Stimulated activated CD8-positive, alpha-beta memory T cell treated with anti-CD3 and anti-CD28 coated beads, Interleukin-12 subunit alpha, Interleukin-12 subunit beta, amount 100 ng/mL, for 1 hour (primary cell): ENCODE measurements around the gene CD9.

Source experiments
- DNase-seq: peaks from one replicate; pipeline ENCODE4 v3.0.0-alpha.2; 2020; ENCODE audit warnings: low read depth

Gene CD9

DNA sequence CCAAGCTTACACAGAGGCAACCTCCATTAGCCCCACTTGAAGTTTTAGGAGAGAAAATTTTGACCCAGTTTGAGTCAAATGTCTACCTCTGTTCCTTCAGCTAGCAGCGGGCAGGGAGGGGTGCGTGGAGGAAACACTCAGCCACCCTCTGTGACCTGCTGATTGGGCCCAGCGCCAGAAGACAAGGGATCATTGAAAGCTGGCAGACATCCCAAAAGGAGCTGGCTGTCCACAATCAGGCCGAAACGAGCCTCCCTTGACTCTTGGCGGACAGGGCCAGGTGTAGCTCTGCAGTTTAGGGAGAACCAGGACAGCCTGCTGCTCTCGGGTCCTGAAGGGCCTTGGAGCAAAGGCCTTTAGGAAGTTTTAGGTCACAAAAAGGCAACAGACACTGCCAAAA is 41.3 kb downstream of the CD9 start:
- DNase-seq = no peak

DNA sequence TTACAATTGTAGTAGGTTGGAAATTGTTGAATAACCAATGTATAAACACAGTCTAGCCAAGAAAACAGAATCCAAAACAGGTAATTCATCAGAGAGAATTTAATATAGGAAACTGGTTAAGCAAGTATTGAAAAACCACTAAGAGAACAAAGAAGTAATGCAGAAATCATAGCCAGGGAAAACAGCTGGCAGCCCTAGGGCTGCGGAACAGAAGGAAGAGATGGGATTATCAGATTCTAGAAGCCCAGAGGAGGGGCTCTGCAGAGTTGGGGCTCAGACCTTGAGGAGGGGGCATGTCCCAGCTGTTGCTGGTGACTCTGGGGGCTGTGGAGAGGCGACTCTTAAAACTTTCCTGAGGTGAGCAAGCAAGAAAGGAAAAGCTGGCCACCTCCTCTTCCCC is 49.4 kb downstream of the CD9 start:
- no peak for DNase-seq

DNA sequence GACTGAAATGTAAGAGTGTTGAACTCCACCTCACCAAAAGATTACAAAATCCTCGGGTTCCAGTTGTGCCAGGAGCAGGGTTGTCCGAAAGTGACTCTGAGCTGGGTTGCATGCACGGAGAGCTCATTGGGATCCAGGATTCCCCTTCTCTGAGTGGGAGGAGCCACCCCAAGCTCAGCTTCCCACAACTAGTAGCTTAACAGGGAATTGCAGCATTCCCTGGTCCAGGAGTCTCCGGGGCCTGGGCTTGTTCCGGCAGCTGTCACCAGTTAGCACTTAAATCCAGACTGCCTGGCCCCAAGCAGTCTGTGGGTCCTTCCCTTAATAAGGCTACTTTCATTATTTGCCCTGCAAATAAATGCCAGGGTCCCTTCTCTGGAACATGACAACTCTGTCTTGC is 50.1 kb downstream of the CD9 start:
- DNase-seq = no peak

DNA sequence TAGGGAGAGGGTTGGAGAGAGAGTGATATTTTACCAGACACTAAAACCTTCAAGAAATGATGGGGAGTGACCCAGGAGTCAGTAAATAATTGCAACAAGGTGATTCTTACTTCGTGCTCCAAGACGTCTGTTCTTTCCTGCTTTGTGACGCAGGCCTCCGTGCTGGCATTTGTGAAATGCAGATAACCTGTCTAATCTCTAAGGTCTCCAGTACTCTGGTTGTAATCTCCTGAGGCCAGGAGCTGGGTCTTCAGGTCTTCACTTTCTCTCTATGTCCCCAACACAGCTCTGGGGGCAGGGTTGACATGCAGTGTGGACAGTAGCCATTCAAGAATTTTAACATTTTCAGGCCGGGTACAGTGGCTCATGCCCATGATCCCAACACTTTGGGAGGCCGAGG is 53.1 kb downstream of the CD9 start:
- DNase-seq = no peak

DNA sequence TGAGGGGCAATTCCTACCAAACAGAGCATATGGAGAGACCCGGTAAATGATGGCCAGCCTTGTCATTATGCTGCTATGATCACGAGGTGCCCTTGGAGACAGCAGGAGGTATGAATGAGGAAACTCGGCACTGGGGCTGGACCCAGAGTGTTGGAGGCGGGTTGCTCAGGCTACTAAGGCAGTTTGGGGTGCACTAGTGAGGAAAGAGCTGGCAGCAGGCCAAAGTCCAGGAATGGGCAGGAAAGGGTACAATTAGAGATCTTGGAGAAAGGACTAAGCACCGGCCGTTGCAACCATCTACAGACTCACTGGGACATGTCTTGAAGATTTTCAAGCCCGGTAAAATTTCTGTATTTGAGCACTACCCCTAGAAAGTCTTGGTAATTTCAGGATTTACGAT is 54.3 kb downstream of the CD9 start:
- DNase-seq = no peak

DNA sequence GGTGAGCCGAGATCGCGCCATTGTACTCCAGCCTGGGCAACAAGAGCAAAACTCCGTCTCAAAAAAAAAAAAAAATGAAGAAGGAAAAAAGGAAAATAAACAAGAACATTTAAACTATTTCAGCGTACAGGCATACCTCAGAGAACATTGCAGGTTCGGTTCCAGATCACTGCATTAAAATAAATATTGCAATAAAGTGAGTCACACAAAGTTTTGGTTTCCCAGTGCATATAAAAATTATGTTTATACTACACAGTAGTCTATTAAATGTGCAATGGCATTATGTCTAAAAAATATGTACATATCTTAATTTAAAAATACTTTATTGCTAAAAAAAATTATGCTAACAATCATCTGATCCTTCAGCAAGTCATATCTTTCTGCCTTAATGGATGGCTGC is 56.8 kb downstream of the CD9 start:
- DNase-seq = no peak

DNA sequence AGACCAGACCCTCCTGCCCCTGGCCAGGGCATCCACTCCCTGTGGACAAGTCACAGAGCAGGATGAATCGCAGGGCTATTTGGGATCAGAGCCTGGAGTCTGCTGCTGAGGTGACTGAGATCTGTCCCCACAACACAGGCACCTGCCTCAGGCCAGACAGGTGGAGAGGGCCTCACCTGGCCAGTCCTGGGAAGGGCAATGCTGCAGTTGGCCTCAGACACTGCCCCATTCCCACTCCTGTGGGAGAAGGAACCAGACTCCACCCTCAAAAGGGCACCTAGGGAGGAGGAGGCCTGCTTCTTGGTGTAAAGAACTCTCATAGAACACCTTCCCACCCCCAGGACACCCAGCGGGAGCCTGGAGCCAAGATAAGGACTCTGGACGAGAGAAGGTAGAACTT is 62.0 kb downstream of the CD9 start:
- no peak for DNase-seq

DNA sequence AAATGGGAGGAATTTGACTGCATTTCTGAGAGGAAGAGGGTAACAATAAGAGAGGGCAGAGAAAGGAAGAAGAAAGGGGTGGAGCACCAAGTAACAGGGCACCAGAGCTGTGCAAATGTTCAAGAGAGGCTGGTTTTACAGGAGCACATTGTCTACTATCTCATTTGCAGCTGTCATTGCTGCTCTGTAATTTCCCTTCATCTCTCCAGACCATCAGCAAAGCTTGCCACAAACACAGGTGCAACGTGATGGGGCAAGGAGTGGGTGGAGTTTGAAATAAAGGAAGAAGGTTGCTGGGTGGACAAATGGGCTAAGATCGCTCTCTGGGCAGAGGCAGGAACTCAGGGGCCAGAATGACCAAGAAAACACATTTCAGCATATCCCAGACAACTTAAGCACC is 62.4 kb downstream of the CD9 start:
- DNase-seq = no peak

DNA sequence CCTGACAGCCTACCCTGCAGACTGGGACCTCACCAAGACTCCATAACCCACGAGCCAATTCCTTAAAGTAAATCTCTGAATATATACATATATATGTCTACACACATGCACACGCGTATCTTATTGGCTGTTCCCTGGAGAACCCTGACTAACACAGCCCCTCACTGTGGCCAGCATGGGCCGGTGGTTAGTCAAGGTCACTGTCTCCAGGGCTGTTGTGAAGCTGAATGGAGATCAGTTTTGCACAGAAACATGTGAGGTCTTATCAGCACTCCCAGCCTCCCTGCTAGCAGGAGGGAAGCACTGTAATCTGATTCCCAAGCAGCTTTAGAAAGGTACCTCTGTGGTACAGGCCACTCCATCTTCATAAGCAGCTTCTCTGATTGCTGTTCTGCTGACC is 63.7 kb downstream of the CD9 start:
- no peak for DNase-seq

DNA sequence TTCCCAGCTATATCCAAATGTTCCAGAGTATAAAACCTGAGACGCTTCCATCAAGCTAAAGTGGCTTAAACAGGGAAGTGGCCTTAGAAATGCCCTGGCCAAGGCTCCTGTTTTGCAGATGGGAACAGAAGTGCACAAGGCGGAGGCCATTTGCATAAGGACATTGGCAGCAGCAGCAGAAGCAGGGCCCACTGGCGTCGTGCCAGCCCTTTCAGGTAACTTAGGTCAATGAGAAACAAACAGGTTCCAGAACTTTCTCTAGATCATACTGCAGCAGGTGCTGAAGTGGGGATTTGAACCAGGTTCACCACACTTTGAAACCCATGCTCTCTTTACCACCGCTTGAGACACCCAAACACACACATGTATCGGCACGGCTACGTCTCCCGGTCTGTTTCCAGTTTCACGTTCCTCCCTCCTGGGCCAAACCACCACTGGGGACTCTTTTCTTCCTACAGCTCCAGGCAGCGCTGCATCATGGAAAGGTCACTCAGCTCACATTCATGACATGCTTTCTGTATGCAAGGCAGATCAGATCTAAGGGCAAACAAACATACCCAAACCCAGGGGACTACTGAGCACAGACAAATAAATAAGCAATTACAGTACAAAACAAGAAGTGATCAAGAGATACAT is 64.3 kb downstream of the CD9 start:
- DNase-seq = no peak

DNA sequence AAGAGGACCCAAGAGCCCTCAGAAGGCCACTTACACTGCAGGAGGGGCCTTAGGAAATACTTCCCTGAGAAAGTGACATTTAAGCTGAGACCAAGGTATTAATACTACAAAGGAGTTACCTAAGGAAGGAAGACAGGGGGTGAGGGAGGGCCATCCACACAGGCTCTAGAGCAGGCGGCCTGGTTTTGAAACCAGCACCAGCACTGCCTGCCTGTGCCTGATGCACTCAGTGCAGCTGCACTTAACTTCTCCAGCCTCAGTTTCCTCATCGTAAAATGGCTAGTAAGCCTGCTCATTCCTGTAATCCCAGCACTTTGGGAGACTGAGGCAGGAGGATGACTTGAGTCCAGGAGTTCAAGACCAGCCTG is 64.8 kb downstream of the CD9 start:
- no peak for DNase-seq

DNA sequence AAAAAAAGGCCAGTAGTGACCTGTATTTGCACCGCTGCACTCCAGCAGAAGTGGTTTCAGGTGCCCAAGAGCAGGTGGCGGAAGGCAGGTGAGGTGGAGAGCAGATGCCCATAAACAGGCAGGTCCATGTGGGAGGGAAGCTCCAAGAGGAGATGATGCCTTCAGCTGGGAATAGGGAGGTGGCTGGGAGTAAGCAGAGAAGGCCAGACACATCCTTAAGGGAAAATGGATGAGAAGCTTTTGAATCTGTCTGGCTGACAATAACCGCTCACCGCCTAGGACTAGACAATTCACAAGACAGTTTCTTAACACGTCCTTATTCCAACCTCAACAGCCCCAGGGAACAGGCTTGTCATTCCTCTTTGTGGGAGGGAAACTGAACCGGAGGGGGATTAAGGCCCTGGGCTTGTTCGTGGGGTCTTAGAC is 66.4 kb downstream of the CD9 start:
- no peak for DNase-seq

DNA sequence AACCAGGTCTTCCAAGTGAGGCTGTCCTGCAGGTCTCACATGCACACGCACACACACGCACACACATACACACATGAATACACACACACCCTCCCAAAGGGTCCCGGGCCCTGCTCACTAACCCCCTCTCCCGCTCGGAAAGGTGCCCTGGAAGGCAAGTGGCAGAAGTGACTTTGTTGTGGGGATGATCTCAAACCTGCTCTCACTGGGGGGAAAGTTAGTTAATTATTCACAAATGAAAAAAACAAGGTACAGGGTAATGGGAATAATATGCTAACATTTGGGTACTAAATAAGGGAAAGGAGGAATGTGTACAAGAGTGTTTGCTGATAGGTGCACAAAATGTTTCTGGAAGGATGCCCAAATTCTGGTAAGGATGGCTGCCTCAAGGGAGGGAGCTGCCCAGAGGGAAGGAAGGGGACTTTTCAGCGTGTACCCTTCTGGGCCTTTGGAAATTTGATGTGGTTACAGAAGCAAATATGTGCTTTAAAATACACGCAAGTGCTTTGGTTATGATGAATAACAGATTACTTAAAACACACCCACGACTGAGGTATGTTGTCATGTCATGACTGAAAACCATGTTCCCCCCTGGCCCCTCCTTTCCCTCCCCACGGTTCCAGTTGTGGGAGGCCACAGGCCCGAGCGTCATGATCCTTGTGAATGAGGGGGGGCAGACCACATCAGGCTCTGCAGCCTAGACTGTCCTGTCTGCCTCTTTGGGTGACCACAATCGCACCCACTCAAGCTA is 66.9 kb downstream of the CD9 start:
- no peak for DNase-seq

DNA sequence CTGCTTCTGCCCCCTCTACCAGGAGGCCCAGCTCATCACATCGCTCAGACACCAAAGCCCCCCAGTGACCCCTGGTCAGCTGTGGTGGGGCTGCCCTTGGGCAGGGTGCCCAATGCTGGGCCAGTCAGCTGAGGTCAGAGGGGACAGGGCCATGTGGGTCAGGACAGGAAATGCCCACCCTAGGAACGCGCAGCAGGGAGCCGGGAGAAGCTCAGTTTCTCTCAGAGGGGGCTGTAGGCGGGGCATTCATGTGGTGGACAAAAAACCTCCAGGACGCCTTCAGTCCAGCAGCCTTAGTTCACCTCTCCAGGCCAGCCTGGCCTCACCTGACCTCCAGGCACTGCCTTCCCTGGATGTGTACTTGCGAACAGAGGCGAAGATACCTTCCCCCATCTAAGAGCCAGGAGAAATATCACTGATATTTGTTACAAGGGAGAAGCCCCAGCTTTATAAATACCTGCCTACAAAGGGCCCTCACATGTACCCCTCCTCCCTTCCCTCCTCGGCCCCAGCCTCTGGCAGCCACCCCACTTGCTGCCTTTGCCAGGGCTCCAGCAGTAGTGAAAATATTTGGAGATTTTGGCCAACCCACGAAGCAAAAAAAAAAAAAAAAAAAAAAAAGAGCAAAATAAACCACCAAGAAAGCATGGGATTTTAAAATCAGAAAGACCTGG is 68.4 kb downstream of the CD9 start:
- DNase-seq = no peak

DNA sequence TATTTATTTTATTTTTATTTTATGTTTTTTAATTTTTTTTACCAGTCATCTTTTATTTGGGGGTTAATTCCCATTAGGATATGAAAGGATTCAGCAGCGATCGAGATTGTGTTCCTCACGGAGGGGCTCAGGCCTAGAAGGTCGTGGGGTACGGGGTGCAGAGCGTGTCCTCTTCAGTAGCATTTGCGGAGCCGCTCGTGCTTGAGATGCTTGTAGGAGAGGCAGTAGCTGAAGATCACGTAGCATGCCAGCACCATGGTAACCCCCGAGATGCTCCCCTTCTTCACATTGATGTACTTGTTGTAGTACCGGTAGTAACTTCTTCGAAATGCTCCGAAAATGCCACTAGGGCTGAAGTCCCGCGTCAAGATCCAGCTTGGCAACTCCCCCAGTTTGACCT is 69.8 kb downstream of the CD9 start:
- DNase-seq = no peak

DNA sequence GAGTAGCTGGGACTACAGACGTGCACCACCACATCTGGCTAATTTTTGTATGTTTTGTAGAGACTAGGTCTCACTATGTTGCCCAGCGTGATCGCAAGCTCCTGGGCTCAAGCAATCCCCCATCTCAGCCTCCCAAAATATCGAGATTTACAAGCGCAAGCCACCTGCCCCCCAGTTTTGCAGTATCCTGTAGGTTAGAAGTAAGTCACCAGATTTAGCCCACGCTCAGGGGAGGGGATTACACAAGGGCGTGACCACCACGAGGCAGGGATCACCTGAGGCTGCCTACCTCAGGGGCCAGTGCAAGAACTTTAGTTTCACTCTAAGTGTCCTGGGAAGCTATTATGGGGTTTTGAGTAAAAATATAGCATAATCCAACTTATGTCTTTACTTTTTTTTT is 71.1 kb downstream of the CD9 start:
- no peak for DNase-seq

DNA sequence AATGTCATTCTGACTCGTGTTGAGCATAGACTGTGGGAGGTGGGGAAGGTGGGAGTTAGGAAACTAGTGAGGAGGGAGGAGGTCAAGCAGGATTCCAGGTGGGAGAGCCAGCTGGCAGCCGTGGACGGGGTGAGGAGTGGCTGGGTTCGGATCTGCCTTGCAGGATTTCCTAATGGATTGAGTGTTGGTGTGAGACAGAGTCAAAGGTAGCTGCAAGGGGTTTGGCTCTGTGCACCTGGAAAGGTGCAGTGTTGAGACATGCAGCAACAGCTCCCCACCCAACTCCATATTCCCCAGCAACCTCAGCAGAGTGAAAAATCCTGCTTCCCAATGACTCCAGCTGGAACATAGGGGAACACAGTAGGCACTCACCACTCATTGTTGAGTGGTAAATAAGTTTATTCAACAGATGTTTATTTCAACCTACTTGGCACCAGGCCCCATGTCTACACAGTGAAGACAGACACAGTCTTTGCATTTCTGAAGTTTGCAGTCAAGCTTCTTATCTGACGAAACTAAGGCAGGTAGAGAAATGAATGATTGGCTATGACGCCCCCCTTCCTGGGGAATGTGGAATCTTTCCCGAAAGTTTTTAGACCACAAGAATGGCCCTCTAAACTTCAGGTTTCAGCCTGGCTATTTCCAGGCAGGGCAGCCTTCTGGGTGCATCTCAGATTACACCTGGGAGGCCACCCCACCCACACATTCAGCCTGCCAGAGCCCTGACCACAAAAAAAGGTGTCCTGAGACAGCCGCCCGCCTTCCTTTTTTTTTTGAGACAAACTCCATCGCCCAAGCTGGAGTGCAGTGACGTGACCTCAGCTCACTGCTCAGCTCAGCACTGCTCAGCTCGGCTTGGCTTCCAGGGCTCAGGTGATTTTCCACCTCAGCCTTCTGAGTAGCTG is 72.4 kb downstream of the CD9 start:
- DNase-seq = no peak

DNA sequence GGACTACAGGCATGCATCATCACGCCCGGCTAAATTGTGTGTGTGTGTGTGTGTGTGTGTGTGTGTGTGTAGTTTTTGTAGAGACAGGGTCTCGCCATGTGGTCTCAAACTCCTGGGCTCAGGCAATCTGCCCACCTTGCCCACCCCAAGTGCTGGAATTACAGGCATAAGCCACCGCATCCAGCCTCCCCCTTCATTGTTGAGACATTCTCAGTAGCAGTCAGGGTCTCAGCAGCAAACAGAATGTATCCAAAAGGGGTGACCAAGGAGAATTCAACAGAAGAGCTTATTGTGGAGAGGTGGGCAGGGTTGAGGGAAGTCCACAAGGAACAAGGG is 73.0 kb downstream of the CD9 start:
- no peak for DNase-seq

DNA sequence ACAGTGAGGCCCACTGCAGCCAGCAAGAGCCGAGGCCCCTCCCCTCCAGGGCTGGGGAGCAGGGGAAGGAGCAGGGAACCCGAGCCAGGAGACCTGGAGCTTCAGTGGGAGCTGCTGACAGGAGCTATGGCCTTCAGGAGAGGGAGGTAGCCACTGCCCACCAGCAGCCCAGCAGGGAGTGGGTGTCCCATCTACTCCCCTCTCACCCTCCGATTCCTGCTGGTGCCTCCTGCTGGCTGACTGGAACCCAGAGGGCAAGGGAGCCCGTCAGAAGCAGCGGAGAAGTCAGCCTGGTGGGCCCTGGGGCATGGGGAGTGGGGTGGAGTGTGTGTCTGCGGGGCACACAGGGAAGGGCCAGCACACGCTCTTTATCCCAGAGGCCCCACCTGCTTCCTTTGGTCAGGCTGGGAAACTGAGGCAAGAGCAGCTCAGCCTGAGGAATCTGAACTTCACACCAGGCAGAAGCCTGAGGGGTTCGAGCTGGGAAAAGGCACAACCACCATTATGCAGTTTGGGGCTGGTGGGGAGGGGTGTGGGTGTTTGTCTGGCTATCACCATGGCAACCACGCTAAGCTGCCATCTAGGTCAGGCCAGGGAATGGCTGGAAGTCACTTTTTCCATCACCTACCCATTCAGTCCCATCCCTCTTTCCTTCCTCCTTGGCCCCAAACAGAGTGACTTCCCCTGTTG is 73.5 kb downstream of the CD9 start:
- DNase-seq = no peak

DNA sequence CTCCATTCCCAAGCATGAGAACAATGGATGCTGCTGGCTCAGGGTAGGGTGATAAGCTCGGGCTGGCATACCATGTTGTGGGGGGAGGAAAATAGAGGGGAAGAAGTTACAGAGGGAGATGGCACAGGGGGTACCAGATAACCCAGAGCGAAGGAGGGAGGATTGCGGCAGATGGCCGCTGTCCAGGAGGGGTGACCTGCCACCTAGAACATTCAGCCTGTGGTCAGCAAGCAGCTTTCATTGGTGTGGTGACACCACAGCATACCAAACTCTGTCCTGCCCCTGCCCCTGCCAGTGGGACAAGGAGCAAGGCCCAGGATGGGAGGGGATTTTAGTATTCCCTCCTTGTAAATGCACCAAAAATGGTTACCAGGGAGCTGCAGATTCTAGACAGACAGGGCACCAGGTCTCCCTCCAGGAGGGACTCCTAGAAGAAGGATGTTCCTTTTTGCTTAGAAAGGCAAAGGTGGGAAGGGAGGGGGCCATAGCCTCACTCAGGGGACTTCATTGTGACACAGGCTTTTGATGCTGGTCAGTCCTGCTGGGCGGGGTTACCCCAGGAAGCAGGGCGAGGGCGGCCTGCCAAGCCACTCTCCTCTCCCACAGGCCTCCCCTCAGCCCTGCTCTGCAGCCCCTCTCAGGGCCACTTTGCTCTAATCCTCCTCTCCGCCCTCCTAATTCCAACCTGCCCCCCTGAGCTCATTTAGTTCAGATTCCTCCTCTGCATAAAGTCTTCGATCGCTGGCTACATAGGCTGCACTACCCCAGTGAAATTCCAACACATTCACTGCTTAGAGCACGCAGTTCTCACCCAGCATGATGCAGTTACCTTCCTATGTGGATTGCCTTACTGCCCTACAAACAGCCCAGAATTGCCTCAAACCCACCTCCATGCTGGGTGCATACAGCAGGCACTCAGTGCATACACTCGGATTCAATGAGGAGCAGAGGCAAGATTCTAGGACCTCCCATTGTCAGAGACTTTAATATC is 74.3 kb downstream of the CD9 start:
- no peak for DNase-seq
